PC-9 (cell line): ENCODE data around the gene TRPV5.

Source experiments
- EZH2 ChIP-seq: fragments of 200-600 bp; sonication (generic); IDR thresholded peaks from 2 replicates; pipeline ENCODE4 v1.8.0; 2017; ENCODE audit warnings: antibody characterized with exemption, low read depth
- TF ChIP-seq, protein P1 (sequence below): fragments of 200-600 bp; sonication (generic); conservative IDR thresholded peaks from 2 replicates; pipeline ENCODE4 v1.6.1; 2017; ENCODE audit warnings: mixed run types, antibody characterized with exemption, mild to moderate bottlenecking, moderate library complexity

GRCh38 chr7:142969183-142969582, 35.6 kb upstream of the TRPV5 start:
- TF ChIP-seq, protein P1, sequence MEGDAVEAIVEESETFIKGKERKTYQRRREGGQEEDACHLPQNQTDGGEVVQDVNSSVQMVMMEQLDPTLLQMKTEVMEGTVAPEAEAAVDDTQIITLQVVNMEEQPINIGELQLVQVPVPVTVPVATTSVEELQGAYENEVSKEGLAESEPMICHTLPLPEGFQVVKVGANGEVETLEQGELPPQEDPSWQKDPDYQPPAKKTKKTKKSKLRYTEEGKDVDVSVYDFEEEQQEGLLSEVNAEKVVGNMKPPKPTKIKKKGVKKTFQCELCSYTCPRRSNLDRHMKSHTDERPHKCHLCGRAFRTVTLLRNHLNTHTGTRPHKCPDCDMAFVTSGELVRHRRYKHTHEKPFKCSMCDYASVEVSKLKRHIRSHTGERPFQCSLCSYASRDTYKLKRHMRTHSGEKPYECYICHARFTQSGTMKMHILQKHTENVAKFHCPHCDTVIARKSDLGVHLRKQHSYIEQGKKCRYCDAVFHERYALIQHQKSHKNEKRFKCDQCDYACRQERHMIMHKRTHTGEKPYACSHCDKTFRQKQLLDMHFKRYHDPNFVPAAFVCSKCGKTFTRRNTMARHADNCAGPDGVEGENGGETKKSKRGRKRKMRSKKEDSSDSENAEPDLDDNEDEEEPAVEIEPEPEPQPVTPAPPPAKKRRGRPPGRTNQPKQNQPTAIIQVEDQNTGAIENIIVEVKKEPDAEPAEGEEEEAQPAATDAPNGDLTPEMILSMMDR = no peak
- no peak for TF ChIP-seq EZH2
